Mesendoderm (in vitro differentiated cells): ENCODE measurements around the gene MLEC.

ENCODE experiments used
- DNase-seq: peaks from one replicate; pipeline ENCODE4 v3.0.0; 2013
- H2AK5ac ChIP-seq: 2 replicates; pipeline ENCODE4 v1.6.1; 2013; ENCODE audit warnings: low read length, inconsistent platforms
- H2BK120ac ChIP-seq: 2 replicates; pipeline ENCODE4 v1.6.1; 2013; ENCODE audit warnings: low read depth, mild to moderate bottlenecking, low read length, moderate library complexity, mixed read lengths
- H2BK15ac ChIP-seq: replicated peaks from 2 replicates; pipeline ENCODE4 v1.6.1; 2013; ENCODE audit warnings: low read depth, mild to moderate bottlenecking, moderate library complexity
- H2BK5ac ChIP-seq: 2 replicates; pipeline ENCODE4 v1.6.1; 2013; ENCODE audit warnings: low read length, inconsistent platforms
- H3K18ac ChIP-seq: 2 replicates; pipeline ENCODE4 v1.6.1; 2013; ENCODE audit warnings: mild to moderate bottlenecking, low read length, mixed read lengths
- H3K23ac ChIP-seq: one replicate; pipeline ENCODE4 v1.6.1; 2013; ENCODE audit warnings: low read length
- H3K27ac ChIP-seq: 2 replicates; pipeline ENCODE4 v1.5.1; 2013; ENCODE audit warnings: low read depth, mild to moderate bottlenecking, inconsistent platforms, low read length, moderate library complexity
- H3K27me3 ChIP-seq: 2 replicates; pipeline ENCODE4 v1.6.1; 2013; ENCODE audit warnings: low read length, control low read depth, mild to moderate bottlenecking, inconsistent platforms; ENCODE audit not compliant: insufficient read depth, poor library complexity
- H3K36me3 ChIP-seq: 2 replicates; pipeline ENCODE4 v1.6.1; 2013; ENCODE audit warnings: low read length, inconsistent platforms; ENCODE audit not compliant: control insufficient read depth, insufficient read depth
- H3K4ac ChIP-seq: one replicate; pipeline ENCODE4 v1.6.1; 2013; ENCODE audit warnings: low read depth, mild to moderate bottlenecking, low read length, moderate library complexity
- H3K4me1 ChIP-seq: 2 replicates; pipeline ENCODE4 v1.6.1; 2013; ENCODE audit warnings: low read depth, low read length, inconsistent platforms; ENCODE audit not compliant: control insufficient read depth
- H3K4me2 ChIP-seq: 2 replicates; pipeline ENCODE4 v1.6.1; 2013; ENCODE audit warnings: low read length
- H3K4me3 ChIP-seq: 2 replicates; pipeline ENCODE4 v1.5.1; 2013; ENCODE audit warnings: mild to moderate bottlenecking, low read length
- H3K56ac ChIP-seq: one replicate; pipeline ENCODE4 v1.6.1; 2013; ENCODE audit warnings: low read length
- H3K79me1 ChIP-seq: 2 replicates; pipeline ENCODE4 v1.6.1; 2013; ENCODE audit warnings: low read length, inconsistent platforms
- H3K79me2 ChIP-seq: 2 replicates; pipeline ENCODE4 v1.6.1; 2013; ENCODE audit warnings: mild to moderate bottlenecking, low read length; ENCODE audit not compliant: control insufficient read depth, insufficient read depth
- H3K9ac ChIP-seq: 2 replicates; pipeline ENCODE4 v1.6.1; 2013; ENCODE audit warnings: low read length, inconsistent platforms
- H4K5ac ChIP-seq: one replicate; pipeline ENCODE4 v1.6.1; 2013; ENCODE audit warnings: low read length
- H4K8ac ChIP-seq: one replicate; pipeline ENCODE4 v1.6.1; 2013; ENCODE audit warnings: low read depth, mild to moderate bottlenecking, control low read depth, low read length, moderate library complexity
- WGBS: extraction: QIAGEN DNeasy Blood & Tissue Kit; methylation state at CpG from one replicate; pipeline ENCODE4 v1.1.7; 2013; ENCODE audit warnings: low lambda C conversion rate, missing lambda C conversion rate; ENCODE audit not compliant: insufficient coverage; ENCODE audit errors: extremely low coverage; 5-methylcytosine and 5-hydroxymethylcytosine counted together

Gene MLEC

DNA sequence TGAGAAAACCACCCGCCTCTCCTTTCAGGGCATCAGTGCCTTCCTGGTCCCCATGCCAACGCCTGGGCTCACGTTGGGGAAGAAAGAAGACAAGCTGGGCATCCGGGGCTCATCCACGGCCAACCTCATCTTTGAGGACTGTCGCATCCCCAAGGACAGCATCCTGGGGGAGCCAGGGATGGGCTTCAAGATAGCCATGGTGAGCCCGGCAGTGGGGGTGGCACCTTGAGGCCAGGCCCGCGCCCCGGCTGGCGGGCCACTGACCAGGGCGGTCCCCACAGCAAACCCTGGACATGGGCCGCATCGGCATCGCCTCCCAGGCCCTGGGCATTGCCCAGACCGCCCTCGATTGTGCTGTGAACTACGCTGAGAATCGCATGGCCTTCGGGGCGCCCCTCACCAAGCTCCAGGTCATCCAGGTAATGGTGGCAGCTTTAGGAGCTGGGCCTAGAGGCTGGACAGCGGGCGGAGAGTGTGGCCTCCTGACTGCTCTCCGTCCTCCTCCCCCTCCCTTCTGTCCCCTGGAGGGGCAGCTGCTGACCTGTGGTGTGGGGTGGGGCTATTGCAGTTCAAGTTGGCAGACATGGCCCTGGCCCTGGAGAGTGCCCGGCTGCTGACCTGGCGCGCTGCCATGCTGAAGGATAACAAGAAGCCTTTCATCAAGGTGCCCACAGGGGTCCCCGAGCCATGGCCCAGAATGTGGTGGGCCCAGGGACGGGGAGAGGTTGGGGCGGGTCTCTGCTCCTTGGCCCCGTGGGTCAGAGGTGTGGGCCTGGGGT lies 51.5 kb downstream of the MLEC start:
- H3K56ac ChIP-seq = no peak overlapping the region
- H3K79me1 ChIP-seq = no peaks in the 10 kb centered on the region
- no peak overlapping the region for H3K27ac ChIP-seq
- no peak overlapping the region for H3K18ac ChIP-seq
- H3K4me2 ChIP-seq = no peak overlapping the region
- H3K79me2 ChIP-seq = no peaks in the 10 kb centered on the region
- H4K5ac ChIP-seq = no peak overlapping the region
- H3K4me3 ChIP-seq = no peak overlapping the region
- H2BK5ac ChIP-seq = no peak overlapping the region
- H3K36me3 ChIP-seq = no peaks in the 10 kb centered on the region
- H3K9ac ChIP-seq = no peak overlapping the region
- no peak overlapping the region for H2BK15ac ChIP-seq
- no peak overlapping the region for H4K8ac ChIP-seq
- no peak overlapping the region for H2BK120ac ChIP-seq
- H2AK5ac ChIP-seq = no peak overlapping the region
- H3K23ac ChIP-seq = no peak overlapping the region
- no peak for DNase-seq
- H3K27me3 ChIP-seq = no peaks in the 10 kb centered on the region
- no CpG with 5 or more reads among the region's 31 CpGs for WGBS
- no peak overlapping the region for H3K4ac ChIP-seq
- no peaks in the 10 kb centered on the region for H3K4me1 ChIP-seq

DNA sequence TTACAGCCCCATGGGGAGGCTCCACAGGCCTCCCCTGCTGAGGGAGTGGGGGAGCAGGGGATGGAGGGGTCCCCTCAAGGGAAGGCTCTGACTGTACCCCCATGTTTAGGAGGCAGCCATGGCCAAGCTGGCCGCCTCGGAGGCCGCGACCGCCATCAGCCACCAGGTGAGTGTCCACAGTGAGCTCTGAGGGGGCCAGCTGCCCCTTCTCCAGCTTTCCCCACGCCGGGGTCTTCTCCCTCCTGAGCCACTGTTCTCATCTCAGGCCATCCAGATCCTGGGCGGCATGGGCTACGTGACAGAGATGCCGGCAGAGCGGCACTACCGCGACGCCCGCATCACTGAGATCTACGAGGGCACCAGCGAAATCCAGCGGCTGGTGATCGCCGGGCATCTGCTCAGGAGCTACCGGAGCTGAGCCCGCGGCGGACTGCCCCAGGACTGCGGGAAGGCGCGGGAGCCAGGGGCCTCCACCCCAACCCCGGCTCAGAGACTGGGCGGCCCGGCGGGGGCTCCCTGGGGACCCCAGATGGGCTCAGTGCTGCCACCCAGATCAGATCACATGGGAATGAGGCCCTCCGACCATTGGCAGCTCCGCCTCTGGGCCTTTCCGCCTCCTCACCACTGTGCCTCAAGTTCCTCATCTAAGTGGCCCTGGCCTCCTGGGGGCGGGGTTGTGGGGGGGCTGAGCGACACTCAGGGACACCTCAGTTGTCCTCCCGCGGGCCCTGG lies 52.2 kb downstream of the MLEC start:
- Histone ChIP-seq H2BK15ac (no peak overlapping the region), H3K4me3 (no peak overlapping the region), H3K4me2 (no peak overlapping the region), H3K56ac (no peak overlapping the region), H3K18ac (no peak overlapping the region), H4K8ac (no peak overlapping the region), H3K4me1 (no peaks in the 10 kb centered on the region), H2BK120ac (no peak overlapping the region), H3K9ac (no peak overlapping the region), H3K23ac (no peak overlapping the region), H3K27me3 (no peaks in the 10 kb centered on the region), H3K36me3 (no peaks in the 10 kb centered on the region), H2AK5ac (no peak overlapping the region), H3K27ac (no peak overlapping the region), H3K79me1 (no peaks in the 10 kb centered on the region), H2BK5ac (no peak overlapping the region), H4K5ac (no peak overlapping the region), H3K79me2 (no peaks in the 10 kb centered on the region), H3K4ac (no peak overlapping the region)
- no CpG with 5 or more reads among the region's 38 CpGs for WGBS
- no peak for DNase-seq

DNA sequence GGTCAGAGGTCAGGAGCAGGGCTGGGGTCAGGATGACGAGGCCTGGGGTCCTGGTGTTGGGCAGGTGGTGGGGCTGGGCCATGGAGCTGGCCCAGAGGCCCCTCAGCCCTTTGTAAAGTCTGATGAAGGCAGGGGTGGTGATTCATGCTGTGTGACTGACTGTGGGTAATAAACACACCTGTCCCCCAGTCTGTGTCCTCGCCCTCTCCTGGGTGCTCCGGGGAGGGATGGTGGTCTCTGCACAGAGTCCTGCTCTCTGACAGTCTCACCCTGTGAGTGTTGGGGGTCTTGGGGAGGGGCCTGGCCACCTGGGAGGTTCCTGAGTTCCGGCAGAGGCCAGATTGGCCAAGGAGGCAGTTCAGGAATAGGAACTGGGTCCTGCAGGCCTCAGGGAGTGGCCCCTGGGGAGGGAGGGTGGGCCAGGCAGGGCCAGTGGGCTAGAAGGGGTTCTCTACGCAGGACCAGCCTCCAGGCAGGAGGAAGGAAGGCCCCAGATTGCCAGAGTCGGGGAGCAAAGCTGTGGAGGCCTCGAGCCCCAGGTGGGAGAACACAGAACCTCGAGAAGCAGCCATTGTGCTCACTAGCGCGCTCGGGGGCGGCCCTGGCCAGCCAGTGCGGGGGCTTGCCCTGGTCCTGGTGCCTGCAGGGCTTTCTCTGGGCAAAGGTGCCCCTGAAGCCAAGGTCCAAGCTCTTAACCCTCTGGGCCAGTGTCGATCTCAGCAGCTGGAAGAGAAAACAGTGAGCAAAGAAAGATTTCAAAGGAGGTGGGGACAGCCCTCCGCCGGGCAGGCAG lies 53.1 kb downstream of the MLEC start:
- no peak overlapping the region for H3K23ac ChIP-seq
- H2BK15ac ChIP-seq = no peak overlapping the region
- H3K79me2 ChIP-seq = no peaks in the 10 kb centered on the region
- H3K4ac ChIP-seq = no peak overlapping the region
- no peak overlapping the region for H3K4me2 ChIP-seq
- H3K79me1 ChIP-seq = no peaks in the 10 kb centered on the region
- H3K27me3 ChIP-seq = no peaks in the 10 kb centered on the region
- H2BK120ac ChIP-seq = no peak overlapping the region
- no peak overlapping the region for H2BK5ac ChIP-seq
- H3K9ac ChIP-seq = no peak overlapping the region
- no peaks in the 10 kb centered on the region for H3K4me1 ChIP-seq
- no peak overlapping the region for H3K27ac ChIP-seq
- H4K8ac ChIP-seq = no peak overlapping the region
- no peak overlapping the region for H3K4me3 ChIP-seq
- no peak overlapping the region for H3K18ac ChIP-seq
- H2AK5ac ChIP-seq = no peak overlapping the region
- no peak overlapping the region for H4K5ac ChIP-seq
- no peak for DNase-seq
- no peak overlapping the region for H3K56ac ChIP-seq
- no CpG with 5 or more reads among the region's 16 CpGs for WGBS
- no peaks in the 10 kb centered on the region for H3K36me3 ChIP-seq

DNA sequence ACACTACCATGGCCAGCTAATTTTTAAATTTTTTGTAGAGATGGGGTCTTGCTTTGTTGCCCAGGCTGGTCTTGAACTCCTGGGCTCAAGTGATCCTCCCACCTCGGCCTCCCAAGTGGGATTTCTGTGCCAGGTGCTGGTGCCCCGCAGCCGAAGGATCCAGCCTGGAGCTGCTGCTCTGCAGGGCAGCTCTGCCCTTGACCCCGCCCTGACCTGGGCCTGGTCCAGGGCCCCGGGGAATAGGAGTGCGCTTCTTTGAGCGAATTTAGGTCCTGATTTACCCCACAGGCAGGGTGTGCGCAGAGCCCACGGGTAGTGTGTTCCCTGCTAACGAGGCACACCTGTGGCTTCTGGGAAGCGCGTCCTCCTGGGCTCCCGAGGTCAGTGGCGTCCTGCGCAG lies 53.9 kb downstream of the MLEC start:
- Histone ChIP-seq H3K4me2 (no peak overlapping the region), H3K27ac (no peak overlapping the region), H3K4ac (no peak overlapping the region), H3K23ac (no peak overlapping the region), H3K27me3 (no peaks in the 10 kb centered on the region), H3K4me3 (no peak overlapping the region), H3K56ac (no peak overlapping the region), H4K5ac (no peak overlapping the region), H3K4me1 (no peaks in the 10 kb centered on the region), H2BK5ac (no peak overlapping the region), H2AK5ac (no peak overlapping the region), H3K36me3 (no peaks in the 10 kb centered on the region), H3K79me1 (no peaks in the 10 kb centered on the region), H4K8ac (no peak overlapping the region), H2BK120ac (no peak overlapping the region), H3K9ac (no peak overlapping the region), H3K79me2 (no peaks in the 10 kb centered on the region), H2BK15ac (no peak overlapping the region), H3K18ac (no peak overlapping the region)
- no peak for DNase-seq
- WGBS = no CpG with 5 or more reads among the region's 15 CpGs

DNA sequence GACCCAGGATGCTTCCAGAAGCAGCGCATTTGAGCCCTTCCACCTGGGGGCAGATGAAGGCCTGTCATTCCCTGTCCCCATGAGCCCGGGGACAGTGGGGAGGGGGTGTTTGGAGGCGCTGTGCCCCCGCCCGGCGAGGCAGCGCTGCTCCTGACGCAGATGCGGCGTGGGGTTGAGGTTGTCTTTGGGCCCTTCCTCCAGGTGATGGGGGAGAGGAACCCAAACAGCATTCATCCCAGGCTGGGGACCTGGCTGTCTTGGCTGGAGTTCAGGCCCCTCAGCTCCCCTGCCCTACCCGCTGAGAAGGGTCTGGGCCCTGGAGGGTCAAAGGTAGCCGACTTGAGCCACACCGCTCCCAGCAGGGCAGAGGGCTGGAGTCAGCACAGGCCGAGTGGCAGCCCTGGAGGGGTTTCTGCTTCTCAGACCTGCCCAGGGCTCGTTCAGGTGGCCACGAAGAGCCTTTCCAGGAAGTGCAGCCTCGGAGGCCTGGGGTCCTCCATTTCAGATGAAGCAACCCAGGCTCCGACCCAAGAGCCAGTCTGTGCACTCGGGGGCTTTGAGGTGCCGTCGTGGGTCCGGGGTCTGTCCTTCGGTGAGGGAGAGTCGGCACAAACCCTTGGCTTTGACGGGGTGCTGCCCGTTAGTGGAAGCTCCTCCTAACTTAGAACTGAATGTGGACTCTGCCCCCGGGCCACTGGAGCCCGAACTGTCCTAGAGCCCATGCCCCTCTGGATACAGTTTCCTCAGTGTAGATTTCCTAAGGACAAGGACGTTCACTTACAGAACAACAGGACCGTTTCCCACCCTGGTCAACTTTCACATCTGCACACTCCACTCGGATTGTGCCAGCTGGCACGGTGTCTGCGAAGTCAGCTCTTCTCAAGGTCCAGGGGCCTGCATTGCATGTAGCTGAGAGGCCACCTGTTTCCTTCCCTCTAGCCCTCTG lies 54.8 kb downstream of the MLEC start:
- WGBS = no CpG with 5 or more reads among the region's 33 CpGs
- Histone ChIP-seq H3K4me3 (no peak overlapping the region), H2BK120ac (no peak overlapping the region), H3K27me3 (no peaks in the 10 kb centered on the region), H4K8ac (no peak overlapping the region), H2BK5ac (no peak overlapping the region), H3K79me2 (no peaks in the 10 kb centered on the region), H3K23ac (no peak overlapping the region), H3K36me3 (no peaks in the 10 kb centered on the region), H2AK5ac (no peak overlapping the region), H4K5ac (no peak overlapping the region), H2BK15ac (no peak overlapping the region), H3K4me1 (no peaks in the 10 kb centered on the region), H3K4ac (no peak overlapping the region), H3K4me2 (no peak overlapping the region), H3K9ac (no peak overlapping the region), H3K27ac (no peak overlapping the region), H3K56ac (no peak overlapping the region), H3K18ac (no peak overlapping the region), H3K79me1 (no peaks in the 10 kb centered on the region)
- no peak for DNase-seq
